GM19023 (cell line): ENCODE data around the gene SLC22A23.
"Not testable (repeated sequence)": the region's sequence is repeated elsewhere in the genome, so short reads cannot be mapped to it uniquely, and the experiment has no call there.

ENCODE experiments used
- ATAC-seq: cut with Tn5 transposase; IDR thresholded peaks from one replicate; pipeline ENCODE4 v1.9.1; 2021; ENCODE audit warnings: mild to moderate bottlenecking, moderate library complexity; ENCODE audit not compliant: unreplicated experiment

The SLC22A23 gene

DNA sequence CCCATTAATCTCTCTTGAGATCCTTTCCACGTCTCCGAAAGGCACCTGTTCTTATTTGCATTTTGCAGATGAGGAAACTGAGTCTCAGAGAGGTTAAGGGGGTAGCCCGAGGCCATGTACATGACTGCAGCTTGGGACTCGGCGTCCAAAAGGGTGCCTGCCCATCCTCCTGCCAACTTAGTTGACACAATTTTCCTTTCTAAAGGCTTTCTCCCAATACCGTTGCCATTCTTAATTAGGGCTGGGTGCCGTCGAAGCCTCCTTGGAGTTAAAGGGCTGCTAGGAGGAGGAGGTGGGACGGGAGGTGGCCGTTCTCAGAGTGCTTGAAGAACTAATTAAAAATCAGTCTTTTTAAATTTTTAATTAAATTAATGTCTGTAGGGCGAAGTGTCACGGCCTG lies 198.6 kb downstream of the SLC22A23 start:
- no peak for ATAC-seq

DNA sequence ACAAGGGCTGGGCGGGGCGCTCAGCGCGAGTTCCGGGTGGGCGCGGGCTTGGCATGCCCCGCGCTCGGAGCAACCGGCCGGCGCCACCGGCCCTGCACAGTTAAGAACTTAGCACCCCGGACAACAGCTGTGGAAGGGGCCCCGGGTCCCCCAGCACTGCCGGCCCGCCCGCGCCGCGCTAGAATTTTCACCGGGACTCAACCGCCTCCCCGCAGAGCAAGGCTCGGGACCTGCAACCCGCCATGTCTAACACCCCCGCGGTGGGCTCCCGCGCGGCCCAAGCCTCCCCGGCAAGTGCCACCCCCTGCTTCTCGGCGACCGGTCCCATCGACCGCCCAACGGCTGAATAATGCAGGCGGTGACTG lies 203.3 kb downstream of the SLC22A23 start:
- no peak for ATAC-seq

DNA sequence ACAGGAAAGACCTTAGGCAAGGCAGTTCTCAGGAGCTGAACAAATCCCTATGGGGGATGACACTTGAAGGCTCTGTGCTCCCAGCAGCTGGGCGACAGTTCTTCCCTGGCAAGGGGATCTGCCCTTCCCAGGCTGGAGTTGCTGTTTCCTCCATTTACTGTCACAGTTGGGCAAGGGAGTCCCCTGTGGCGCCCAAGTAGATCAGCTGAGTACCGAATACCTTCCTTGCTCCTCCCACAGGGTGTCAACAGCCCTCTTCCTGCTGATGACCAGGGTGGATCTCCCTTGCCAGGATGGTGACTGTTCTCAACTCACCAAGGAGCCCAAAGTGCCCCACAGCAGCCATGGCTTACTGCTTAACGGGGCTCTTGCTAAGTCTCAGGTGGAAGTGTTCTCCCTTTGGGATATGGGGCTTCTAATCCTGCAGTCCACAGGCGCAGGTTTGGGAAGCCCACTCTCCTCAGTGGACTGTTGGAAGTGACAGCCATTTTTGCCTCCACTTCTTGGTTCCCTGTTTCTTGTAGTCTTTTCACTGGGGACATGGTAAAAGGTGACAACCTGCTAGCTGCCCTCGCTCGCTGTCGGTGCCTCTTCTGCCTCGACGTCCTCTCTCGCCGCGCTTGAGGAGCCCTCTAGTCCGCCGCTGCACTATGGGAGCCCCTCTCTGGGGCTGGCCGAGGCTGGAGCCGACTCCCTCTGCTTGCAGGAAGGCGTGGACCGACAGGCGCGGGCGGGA lies 203.8 kb downstream of the SLC22A23 start:
- ATAC-seq: no peak

DNA sequence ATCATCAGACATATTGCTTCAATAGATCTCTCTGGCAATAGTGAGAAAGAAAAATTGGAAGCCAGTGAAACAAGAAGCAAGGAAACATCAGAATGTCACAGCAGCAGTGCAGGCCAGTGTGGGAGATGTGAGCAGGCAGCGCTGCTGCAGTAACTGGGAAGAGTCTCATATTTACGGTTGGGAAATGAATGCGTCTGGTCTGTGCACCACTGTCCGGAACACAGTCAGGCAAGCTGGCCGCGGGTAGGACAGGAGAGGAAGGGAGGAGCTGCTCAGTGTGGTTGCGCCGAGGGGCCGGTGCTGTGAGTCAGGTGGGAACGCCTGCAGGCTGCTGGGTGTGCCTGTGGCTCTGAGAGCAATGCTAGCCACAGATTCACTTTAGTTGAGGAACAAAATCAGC lies 204.5 kb downstream of the SLC22A23 start:
- ATAC-seq: no peak

DNA sequence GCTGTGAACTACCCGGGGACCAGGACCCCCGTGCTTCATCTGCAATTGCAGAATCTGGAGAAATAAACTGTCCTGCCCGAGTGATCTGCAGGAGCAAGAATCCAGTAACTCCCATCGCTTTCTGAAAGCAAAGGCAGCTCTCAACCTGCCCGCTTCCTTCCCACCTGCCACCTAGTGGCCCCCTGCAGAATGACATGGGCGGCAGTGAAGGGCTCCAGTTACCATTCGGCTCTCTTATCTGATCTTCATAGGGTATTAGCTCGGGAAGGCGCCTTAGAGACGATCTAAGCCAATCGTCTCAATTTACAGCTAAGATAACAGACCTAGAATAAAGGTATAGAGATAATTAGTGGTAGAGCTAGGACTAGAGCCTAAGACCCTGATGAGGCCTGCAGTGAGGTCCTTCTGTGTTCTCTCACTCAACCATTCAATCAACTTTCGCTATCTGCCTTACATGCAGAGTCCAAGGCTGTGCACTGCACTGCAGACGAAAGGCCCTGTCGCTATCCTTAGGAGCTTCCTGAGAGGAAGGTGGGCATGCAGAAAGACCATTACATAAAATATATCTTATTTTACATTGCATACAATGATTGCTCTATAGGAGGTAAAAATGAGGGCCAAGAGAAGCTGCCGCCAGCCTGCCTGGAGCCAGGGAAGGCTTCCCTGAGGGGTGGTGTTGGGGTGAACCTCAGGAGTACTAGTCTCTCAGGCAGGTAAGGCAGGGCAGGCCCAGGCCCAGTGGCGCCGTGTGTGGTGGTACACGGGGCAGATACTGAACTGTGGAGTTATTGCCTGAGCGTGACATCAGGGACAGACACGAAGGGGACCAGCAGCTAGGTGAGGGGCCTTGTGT lies 205.2 kb downstream of the SLC22A23 start:
- ATAC-seq: peak; percentile 79

DNA sequence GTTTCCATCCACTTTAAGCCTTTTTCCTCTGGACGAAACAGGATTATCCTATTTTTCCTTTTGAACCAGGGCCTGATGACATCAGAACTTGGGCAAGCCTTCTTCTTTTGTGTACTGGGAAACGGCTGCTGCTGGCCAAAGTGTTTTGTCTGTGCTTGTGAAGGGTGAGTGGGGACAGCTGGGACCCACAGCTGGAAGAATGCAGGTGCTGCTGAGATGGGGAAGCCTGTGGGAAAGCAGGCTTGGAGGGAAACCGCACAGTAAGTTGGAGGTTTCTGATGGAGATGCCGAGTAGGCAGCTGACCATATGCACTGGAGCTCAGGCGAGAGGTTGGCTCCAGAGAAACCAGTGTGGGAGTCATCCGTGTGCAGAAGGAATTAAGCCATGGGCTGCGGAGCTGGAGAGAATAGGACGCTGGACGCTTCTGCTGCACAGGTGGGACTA lies 206.6 kb downstream of the SLC22A23 start:
- ATAC-seq: no peak

DNA sequence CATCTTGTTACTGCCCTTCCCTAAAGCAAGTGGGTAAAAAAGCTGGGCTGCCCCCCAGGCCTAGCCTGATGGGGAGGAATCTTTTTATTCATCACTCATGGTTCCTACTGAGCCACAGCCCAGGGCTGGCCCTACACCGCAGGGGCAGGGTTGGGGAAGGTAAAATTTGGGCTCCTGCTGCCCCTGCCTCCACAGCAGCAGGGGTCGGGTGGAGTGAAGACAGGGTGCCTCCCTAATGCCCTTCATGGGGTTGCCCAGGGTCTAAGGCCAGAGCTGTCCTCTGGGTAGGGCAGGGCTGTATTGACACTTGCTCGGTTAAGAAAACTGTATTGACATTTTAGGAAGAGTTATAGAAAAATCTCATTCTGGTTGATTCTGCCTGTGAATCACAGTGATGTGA lies 207.0 kb downstream of the SLC22A23 start:
- ATAC-seq: no peak

DNA sequence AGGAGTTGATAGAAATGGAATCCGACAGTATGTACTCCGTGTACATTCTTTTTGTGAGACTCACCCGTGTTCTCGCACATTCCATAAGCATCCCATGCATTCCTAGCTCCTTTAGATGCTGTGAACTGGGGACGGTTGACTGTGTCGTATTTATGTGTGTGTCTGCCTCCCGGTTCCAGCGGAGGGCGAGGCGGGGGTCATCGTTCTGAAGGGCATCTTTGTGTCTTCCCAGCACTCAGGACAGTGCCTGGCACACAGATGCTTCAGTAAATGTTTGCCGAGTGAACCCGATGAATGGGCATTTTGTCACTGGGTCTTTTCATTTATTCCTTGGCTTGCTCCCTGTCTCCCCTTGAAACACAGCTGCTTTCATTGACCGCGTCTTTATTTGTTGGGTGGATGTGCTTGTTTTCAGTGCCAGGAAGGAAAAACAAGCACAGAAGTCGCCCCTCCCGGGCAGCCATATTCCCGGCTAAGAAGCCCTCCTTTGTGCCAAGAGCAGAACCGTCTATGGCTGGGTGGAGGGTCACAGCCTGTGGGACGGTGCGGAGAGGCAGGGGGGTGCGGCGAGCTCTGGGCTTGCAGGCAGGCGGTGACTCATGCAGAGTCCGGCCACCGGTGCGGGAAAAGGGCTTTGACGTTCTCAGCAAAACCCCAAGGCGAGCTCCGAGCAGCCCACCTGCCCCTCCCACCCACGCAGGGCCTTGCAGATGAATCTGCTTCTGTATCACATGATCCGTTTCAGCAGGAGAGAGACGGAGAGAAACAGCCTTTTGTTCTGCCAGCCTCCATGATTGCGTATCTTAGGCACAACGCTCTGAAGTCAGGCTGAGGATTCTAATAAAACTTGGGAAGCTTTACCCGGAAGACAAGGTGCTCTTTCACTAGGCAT lies 209.3 kb downstream of the SLC22A23 start:
- no peak for ATAC-seq

DNA sequence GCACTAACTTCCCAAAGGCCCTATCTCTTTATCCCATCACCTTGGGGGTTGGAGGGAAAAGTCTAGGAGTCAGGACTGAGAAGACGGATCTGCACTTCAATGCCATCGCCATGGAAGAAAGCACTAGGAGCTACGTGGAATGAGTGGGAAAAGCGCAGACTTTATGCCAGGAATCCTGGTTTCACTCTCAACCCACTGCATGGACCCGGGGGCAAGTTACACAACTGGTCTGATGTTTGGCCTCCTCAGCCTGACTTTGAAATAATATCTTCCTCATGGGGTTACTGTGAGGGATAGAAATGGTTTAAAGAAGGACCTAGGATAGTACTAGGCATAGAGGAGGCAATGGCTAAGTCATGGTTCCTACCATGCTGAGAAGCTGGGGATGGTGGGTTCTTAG lies 211.6 kb downstream of the SLC22A23 start:
- ATAC-seq: no peak

DNA sequence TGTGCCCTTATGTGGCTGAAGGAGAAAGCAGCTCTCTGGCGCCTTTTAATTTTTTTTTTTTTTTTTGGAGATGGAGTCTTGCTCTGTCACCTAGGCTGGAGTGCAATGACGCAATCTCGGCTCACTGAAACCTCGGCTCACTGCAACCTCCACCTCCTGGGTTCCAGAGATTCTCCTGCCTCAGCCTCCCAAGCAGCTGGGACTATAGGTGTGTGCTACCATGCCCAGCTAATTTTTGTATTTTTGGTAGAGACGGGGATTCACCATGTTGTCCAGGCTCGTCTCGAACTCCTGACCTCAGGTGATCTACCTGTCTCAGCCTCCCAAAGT lies 212.1 kb downstream of the SLC22A23 start:
- not testable (repeated sequence) for ATAC-seq

DNA sequence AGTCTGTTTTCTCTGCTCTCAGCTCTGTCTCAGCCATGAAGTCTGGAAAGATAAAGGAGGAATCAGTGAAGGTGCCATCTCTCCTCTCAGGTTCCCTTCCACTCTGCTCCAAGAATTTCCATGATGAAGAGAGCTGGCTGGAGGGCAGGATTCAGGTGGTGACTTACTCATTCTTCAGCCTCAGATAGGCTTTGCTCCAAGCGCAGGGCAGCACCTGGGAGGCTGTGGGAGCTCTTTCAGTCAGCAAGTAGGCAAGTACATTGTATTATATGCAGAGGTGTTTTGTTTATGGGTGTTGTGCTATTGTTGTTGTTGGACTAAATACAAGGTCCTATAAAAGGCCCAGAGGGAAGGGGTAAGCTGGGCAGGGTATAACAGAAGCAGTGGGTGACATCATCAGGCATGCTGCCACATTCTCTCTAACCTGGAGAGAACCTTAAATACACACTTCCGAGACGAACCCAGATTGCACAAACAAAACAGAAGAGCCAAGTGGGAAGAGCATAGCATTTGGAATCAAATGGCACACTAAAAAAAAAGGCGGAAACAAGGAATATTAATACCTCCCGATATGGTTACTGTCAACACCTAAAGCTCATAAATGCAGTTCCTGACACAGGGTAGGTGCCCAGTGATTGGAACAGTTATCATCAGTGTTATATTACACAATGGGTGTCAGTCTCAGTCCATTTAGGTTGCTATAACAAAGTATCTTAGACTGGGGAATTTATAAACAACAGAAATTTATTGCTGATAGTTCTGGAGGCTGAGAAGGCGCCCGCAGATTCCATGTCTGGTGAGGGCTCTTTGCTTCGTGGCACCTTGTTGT lies 212.6 kb downstream of the SLC22A23 start:
- ATAC-seq: no peak

DNA sequence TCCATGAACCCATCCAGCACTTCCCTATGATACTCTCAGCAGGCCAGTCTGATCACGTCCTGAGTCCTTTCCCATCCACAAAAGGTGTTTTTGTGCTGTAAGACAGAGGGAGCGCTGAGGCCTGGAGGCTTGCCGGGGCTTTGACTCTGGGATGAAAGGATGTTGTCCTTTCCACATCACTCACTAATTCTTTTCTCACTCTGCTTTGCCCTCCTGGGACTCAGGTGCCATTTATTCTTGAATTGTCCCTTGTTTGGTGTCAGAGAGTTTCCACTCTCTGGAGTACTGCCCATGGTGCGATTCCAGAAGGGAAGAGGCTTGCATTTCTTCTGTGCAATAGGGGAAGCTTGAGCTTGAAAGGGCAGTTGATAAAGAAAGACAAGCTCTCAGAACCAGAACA lies 214.1 kb downstream of the SLC22A23 start:
- no peak for ATAC-seq

DNA sequence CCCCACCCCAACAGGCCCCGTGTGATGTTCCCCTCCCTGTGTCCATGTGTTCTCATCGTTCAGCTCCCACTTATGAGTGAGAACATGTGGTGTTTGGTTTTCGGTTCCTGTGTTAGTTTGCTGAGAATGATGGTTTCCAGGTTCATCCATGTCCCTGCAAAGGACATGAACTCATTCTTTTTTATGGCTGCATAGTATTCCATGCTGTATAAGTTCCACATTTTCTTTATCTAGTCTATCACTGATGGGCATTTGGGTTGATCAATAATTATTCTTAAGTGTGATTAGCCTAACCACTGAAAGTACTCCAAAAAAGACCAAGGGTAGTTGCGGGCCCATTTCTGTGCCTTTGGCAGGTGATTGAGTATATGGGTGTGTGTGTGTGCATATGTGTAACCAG lies 215.1 kb downstream of the SLC22A23 start:
- not testable (repeated sequence) for ATAC-seq

DNA sequence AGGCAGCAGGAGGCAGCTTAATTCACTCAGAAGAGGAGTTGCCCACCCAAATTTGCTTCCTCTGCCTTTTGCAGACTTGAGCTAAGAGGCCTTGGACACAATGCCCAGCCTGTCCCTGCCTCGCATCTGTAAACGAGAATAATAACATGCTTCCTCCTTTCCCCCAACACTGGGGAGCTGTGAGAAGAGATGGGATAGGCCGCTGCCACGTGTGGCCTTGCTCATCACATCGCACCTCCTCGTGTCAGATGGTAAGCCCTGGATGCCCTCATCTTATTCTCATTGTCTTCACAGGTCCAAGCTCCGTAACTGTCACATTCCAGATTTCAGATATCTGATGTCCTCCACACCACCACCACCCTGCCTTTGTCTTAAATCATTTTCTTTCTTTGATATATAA lies 216.3 kb downstream of the SLC22A23 start:
- no peak for ATAC-seq

DNA sequence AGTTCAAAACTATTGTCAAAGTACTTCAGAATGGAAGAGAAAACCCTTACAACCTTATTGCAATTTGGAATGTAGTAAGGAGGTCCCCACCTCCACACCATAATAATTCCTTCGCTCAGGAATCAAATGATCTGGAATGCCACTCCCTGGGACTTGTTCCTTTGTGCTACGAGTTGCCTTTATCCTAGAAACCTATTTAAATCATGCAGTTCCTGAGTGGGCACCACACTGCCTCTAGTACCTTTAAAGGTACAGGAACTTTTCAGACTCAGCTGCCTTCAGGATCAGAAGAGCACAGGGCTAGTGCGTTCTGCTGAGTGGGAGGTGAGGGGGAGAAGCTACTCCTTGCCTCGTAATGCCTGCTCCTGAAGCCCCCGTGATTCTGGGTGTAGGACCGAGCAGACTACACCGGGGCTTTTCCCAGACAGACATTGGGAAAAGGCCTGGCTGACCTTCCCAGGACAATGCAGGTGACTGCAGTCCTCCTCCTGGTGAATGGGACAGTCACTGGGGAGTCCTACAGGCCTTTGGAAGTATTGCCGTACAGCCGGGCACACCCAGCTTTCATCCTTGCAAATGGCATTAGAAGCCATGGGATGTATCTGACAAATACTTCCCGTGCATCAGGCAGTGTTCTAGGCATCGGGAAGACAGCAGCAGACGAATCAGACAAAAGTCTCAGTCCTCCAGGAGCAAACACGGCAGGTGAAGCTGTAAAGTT lies 217.6 kb downstream of the SLC22A23 start:
- no peak for ATAC-seq

DNA sequence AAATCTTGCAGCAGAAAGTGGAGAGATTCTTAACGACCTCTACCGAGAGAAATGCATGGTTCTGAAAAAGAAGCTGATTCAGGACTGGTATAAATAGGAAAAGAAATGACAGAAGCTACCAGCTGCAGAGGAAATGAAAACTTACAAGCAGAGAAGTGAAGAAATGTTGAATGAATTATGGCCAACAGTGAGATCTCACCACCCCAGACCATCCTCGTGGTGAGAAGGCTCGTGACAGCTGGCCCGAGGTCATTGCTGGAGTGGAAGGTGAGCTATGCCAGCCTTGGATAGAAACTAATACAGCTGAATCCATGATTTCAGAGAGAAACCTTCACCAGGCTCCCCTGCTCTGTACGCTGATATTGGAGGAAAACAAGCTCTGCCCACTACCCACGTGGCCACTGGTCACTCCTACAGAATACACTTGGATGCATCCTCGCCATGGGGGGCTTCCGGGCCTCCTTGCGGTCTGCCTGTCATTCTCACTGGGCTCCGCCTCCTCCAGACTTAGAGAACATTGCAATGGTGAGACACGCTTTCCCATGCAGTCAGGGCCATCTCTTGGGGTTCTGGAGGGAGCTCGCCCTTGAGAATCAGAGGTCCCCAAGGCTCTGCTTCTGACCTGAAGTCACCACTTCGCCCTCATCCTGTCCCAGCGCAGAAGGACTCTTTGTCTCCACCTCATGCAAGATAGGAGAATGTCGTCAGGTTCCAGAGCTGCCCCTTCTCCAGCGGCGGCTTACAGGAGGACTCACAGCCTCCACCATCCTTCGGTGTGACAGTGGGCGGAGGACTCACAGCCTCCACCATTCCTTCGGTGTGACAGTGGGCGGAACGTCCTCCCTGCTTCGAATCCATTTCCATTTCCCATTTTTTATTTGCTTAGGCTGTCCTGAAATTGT lies 218.8 kb downstream of the SLC22A23 start:
- no peak for ATAC-seq

DNA sequence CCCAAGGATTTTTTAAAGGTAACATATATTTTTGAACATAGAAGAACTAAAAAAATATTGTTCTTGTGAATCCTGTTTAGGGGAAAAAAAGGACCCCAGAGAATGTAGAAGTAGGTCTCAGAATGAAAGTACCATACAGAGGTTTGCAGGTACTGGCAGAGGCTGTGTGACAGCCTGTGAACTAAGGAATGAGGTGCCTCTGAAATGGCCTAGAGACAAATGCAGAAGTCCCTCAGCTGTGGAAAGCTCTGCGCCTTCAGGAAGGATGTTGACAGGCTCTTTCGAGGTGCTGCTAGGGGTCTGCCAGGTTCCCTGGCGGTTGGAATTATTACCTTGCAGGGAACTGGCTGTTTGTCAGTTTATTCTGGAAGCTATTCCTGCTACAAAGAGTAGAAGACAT lies 220.8 kb downstream of the SLC22A23 start:
- no peak for ATAC-seq

DNA sequence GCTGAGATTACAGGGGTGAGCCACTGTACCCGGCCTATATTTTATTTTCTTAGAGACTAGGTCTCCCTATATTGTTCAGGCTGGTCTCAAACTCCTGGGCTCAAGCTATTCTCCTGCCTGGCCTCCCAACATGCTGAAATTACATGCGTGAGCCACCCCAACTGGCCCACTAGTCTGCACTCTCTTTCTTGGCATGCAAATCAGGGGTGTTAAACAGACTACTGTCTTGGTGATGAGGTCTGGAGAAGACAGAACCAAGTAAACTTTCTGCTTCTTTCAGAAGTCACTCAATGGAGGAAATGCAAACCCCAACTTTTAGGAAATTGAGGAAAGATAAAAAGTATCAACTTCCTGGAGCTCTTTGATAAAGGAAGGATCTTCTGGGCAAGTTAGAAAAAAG lies 221.4 kb downstream of the SLC22A23 start:
- ATAC-seq: no peak

DNA sequence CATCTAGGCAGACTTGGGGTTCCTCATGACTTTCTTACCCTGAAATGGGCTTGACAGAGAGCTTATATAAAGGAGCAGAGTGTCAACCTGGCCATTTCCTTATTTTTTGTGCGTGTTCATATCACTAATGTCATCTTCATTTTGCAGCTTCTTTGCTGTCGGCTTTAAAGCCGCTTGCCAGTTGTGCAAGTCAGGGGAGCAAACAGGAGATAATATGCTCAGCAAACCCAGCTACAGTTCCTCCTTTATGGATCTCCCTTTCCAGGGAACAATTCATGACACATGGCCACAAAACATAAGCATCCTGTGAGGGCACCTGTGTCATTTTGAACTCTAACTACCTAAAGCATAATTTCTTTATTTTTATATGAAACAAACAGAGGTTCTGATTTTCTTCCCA lies 222.9 kb downstream of the SLC22A23 start:
- no peak for ATAC-seq
